Stimulated activated effector memory CD8-positive, alpha-beta T cell treated with anti-CD3 and anti-CD28 coated beads, Interleukin-12 subunit alpha, Interleukin-12 subunit beta, amount 100 ng/mL, for 72 hours (primary cell): ENCODE measurements around the gene CTXN3.

ENCODE experiments used
- ATAC-seq: fragments of 150-1000 bp; cut with Tn5 transposase; 2 replicates; pipeline ENCODE4 v1.10.0; 2021
- DNase-seq, 2 donors: peaks; one replicate each; pipeline ENCODE4 v3.0.0; 2021 to 2022; ENCODE audit warnings: low spot score in 2 of 2
- H3K27ac Mint-ChIP-seq: one replicate; pipeline ENCODE4 v1.8.0; 2022; ENCODE audit warnings: mild to moderate bottlenecking, mixed read lengths
- H3K36me3 Mint-ChIP-seq: one replicate; pipeline ENCODE4 v1.8.0; 2022; ENCODE audit warnings: mild to moderate bottlenecking, mixed read lengths
- H3K4me1 Mint-ChIP-seq: one replicate; pipeline ENCODE4 v1.8.0; 2022; ENCODE audit warnings: mixed read lengths
- H3K4me3 Mint-ChIP-seq: one replicate; pipeline ENCODE4 v1.8.0; 2022; ENCODE audit warnings: mild to moderate bottlenecking, mixed read lengths
- H3K9me3 Mint-ChIP-seq: one replicate; pipeline ENCODE4 v1.8.0; 2022; ENCODE audit warnings: mixed read lengths

The CTXN3 gene

GRCh38 chr5:127702926-127703561, 54.2 kb downstream of the CTXN3 start, which contains the start of gene CCDC192:
Gene CCDC192, plus strand, starts transcription at chr5:127703391. Its CDS starts 55 bp downstream, at chr5:127703446.
- no peaks in the 10 kb centered on the region for H3K36me3 Mint-ChIP-seq
- no peak within 1 kb of the TSS for H3K4me3 Mint-ChIP-seq
- no peaks in the 10 kb centered on the region for H3K4me1 Mint-ChIP-seq
- peak; percentile 78 for ATAC-seq
- no peak within 1 kb of the TSS for H3K27ac Mint-ChIP-seq
- H3K9me3 Mint-ChIP-seq: no peaks in the 10 kb centered on the region
- DNase-seq: no peak

DNA sequence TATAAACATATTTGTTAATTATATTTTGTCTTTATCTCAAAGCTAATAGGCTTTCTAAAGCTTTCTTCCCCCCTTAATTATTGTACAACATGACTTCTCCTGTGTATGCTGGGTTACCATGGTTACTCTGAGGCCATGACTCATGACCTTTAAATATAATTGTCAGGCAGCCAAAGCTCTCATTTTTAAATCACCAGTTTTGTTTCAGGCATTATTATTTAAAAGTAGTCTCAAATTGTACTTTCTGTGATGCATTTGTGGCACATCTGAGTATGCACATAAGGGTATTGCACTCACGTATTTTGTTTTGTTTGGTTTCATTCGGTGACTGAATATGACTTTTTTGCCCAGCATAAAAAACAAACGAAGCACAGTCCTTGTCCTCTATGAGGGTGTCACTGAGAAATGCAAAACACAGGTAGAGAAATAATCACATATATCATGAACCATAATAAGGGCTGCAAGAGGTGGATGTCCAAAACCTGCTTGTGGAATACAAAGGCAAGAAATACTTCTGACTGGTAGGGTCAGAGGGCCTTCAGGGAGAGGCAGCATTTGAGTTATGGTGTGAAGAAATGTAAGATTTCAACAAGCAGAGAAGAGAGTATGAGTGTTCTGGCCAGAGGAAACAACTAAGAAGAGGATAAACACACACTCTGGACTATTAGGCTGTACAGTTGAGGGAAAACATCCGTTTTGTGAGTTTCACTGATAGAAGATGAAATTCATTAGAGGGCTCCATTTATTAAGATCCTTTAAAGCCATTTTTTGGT, 56.4 kb downstream of the CTXN3 start:
- ATAC-seq (peak; percentile 77), DNase-seq (no peak)
- no peaks in the 10 kb centered on the region for H3K9me3 Mint-ChIP-seq
- H3K4me3 Mint-ChIP-seq: no peak overlapping the region
- no peaks in the 10 kb centered on the region for H3K4me1 Mint-ChIP-seq
- no peaks in the 10 kb centered on the region for H3K36me3 Mint-ChIP-seq
- no peak overlapping the region for H3K27ac Mint-ChIP-seq

DNA sequence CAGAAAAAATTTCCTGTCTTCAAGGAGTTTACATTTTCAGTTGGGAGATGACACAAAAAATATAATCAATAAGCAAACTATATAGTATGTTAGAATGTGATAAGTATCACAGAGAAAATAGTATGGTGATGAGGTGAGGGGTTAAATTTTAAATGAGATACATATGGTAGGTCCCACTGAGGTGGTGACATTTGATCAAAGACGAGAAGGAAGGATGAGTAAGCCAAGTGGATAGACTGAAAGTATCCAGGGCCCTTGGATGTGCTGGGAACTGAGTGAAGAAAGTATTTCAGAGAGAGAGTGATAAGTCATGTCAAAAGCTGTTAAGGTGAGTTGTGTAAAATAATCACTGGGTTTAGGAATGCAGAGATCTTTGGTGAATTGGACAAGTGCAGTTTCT, 57.8 kb downstream of the CTXN3 start:
- no peak overlapping the region for H3K4me3 Mint-ChIP-seq
- H3K27ac Mint-ChIP-seq: no peak overlapping the region
- no peak for ATAC-seq
- no peaks in the 10 kb centered on the region for H3K4me1 Mint-ChIP-seq
- DNase-seq: no peak
- no peaks in the 10 kb centered on the region for H3K9me3 Mint-ChIP-seq
- no peaks in the 10 kb centered on the region for H3K36me3 Mint-ChIP-seq

DNA sequence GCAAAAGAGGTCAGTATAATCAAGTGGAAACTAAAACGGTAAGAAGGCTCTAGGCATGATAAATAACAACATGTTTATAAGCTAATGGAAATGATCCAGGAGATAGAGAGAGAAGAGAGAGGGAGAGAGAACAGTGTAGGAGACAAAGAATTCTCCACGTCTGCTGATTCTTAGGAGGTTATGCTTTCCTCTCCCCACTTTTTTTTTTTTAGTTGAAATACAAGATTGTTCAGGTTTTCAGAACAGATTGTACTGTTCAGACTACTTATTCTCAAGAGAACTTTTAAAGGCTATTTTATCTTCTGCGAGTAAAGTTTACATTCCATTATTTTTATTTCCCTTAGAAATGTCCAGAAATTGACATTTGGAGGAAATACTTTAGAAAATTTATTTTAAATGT, 58.3 kb downstream of the CTXN3 start:
- no peaks in the 10 kb centered on the region for H3K9me3 Mint-ChIP-seq
- H3K36me3 Mint-ChIP-seq: no peaks in the 10 kb centered on the region

More for the DNA sequence above, 58.3 kb downstream of the CTXN3 start:
- Mint-ChIP-seq H3K4me3 (no peak overlapping the region), H3K4me1 (no peaks in the 10 kb centered on the region), H3K27ac (no peak overlapping the region)
- DNase-seq (no peak), ATAC-seq (no peak)
